Measurements from ENCODE around the gene TRIM17.

GRCh38 chr1:228445843-228446650 lies 29.4 kb upstream of the TRIM17 start:
- TF ChIP-seq RBM22 (optimal IDR thresholded peaks at IDR 0.05; ENCODE audit: low read length), result no peak
- no peak for TF ChIP-seq ARID2 (CRISPR knock-in tag; IDR thresholded peaks at IDR 0.05; ENCODE audit: borderline replicate concordance)
- no peak for TF ChIP-seq RFX5 (IDR thresholded peaks at IDR 0.05; ENCODE audit: low read depth, low read length)
- no peak for TF ChIP-seq TCF7L2 (IDR thresholded peaks at IDR 0.05; ENCODE audit: low read depth, low read length)
- TF ChIP-seq SOX5 (CRISPR knock-in tag; IDR thresholded peaks at IDR 0.05; ENCODE audit: borderline replicate concordance), result no peak
- TF ChIP-seq CHD4 (IDR thresholded peaks at IDR 0.05; ENCODE audit: borderline replicate concordance, low read length), result no peak
- no peak for TF ChIP-seq SIN3A (IDR thresholded peaks at IDR 0.05; ENCODE audit: borderline replicate concordance, low read depth, low read length)
- TF ChIP-seq MTA3 (CRISPR knock-in tag; IDR thresholded peaks at IDR 0.05), result no peak
- TF ChIP-seq CTCF (CRISPR knock-in tag; IDR thresholded peaks at IDR 0.05), result no peak
- no peak for TF ChIP-seq POLR2AphosphoS5 (IDR thresholded peaks at IDR 0.05; ENCODE audit: low read depth, low read length)
- no peak for TF ChIP-seq KDM5B (CRISPR knock-in tag; IDR thresholded peaks at IDR 0.05; ENCODE audit: borderline replicate concordance)
- no peak for TF ChIP-seq SETDB1 (CRISPR knock-in tag; IDR thresholded peaks at IDR 0.05; ENCODE audit: borderline replicate concordance)
- no peak for TF ChIP-seq TFAP4 (IDR thresholded peaks at IDR 0.05; ENCODE audit: borderline replicate concordance, low read depth)
